CD14-positive monocyte (primary cell): Measurements from ENCODE around the gene TFEB. TPM values are rescaled to one million over a fixed set of nuclear protein-coding genes. Genes with fewer than 3 reads are reported as not detected.

Experiments used
- DNase-seq, 3 donors: peaks; one replicate each; pipeline ENCODE4 v3.0.0-alpha.2; 2011 to 2022
- H2AFZ ChIP-seq: 2 replicates; pipeline ENCODE4 v1.6.0; 2012; ENCODE audit warnings: mild to moderate bottlenecking, low read depth, low read length, inconsistent platforms; ENCODE audit not compliant: insufficient read depth, poor library complexity, severe bottlenecking
- H3K27ac ChIP-seq, 2 donors: 1 replicate in 1 of 2; 2 replicates in 1 of 2; pipeline ENCODE4 v1.5.1; 2012 to 2013; ENCODE audit warnings: low read length in 2 of 2, control low read depth in 1 of 2, inconsistent platforms in 1 of 2, low read depth in 1 of 2, mild to moderate bottlenecking in 1 of 2
- H3K27me3 ChIP-seq, 2 donors: one replicate each; pipeline versions ENCODE4 v1.6.0 to v1.6.1; 2011 to 2013; ENCODE audit warnings: low read length in 2 of 2; ENCODE audit not compliant: control insufficient read depth in 2 of 2, insufficient read depth in 2 of 2
- H3K36me3 ChIP-seq, 2 donors: replicated peaks in 1 of 2; 1 replicate in 1 of 2; 2 replicates in 1 of 2; pipeline versions ENCODE4 v1.5.1 to v1.6.1; 2012 to 2013; ENCODE audit warnings: low read length in 2 of 2, control low read depth in 1 of 2, inconsistent platforms in 1 of 2, mild to moderate bottlenecking in 1 of 2; ENCODE audit not compliant: insufficient read depth in 2 of 2, control insufficient read depth in 1 of 2
- H3K4me1 ChIP-seq, 2 donors: 1 replicate in 1 of 2; 2 replicates in 1 of 2; pipeline versions ENCODE4 v1.5.1 to v1.6.1; 2012 to 2013; ENCODE audit warnings: low read length in 2 of 2, control low read depth in 1 of 2, inconsistent platforms in 1 of 2, mild to moderate bottlenecking in 1 of 2, moderate library complexity in 1 of 2; ENCODE audit not compliant: insufficient read depth in 2 of 2, control insufficient read depth in 1 of 2
- H3K4me2 ChIP-seq: replicated peaks from 2 replicates; pipeline ENCODE3; 2012; ENCODE audit warnings: low read length, moderate library complexity, mild to moderate bottlenecking; ENCODE audit not compliant: poor library complexity, severe bottlenecking; ENCODE audit errors: extremely low read depth
- H3K4me3 ChIP-seq, 3 experiments: fragments of 200-600 bp in 1 of 3; sonication (generic) in 1 of 3; replicated peaks in 1 of 3; 1 replicate in 2 of 3; 2 replicates in 1 of 3; pipeline ENCODE4 v1.5.1; 2011 to 2013; ENCODE audit warnings: low read length in 3 of 3, mild to moderate bottlenecking in 3 of 3, control low read depth in 2 of 3, low read depth in 2 of 3, inconsistent platforms in 1 of 3, moderate library complexity in 1 of 3
- H3K79me2 ChIP-seq: 2 replicates; pipeline ENCODE4 v1.6.0; 2012; ENCODE audit warnings: mild to moderate bottlenecking, control low read depth, inconsistent platforms, low read length, moderate library complexity; ENCODE audit not compliant: insufficient read depth
- H3K9ac ChIP-seq: 2 replicates; pipeline ENCODE4 v1.6.0; 2017; ENCODE audit warnings: low read length, mild to moderate bottlenecking; ENCODE audit not compliant: insufficient read depth, poor library complexity, severe bottlenecking
- H3K9me3 ChIP-seq, 2 donors: replicated peaks in 1 of 2; 1 replicate in 1 of 2; 2 replicates in 1 of 2; pipeline versions ENCODE4 v1.5.1 to v1.6.1; 2012 to 2013; ENCODE audit warnings: low read length in 2 of 2, control low read depth in 1 of 2; ENCODE audit not compliant: control insufficient read depth in 1 of 2, insufficient read depth in 1 of 2
- H4K20me1 ChIP-seq: 2 replicates; pipeline ENCODE4 v1.6.0; 2012; ENCODE audit warnings: mild to moderate bottlenecking, low read length, control low read depth, moderate library complexity; ENCODE audit not compliant: insufficient read depth
- H3K27ac Mint-ChIP-seq, 7 donors: one replicate each; pipeline ENCODE4 v1.8.0; 2020; ENCODE audit warnings: mild to moderate bottlenecking in 7 of 7, mixed read lengths in 7 of 7, moderate library complexity in 6 of 7, inconsistent platforms in 2 of 7
- H3K27me3 Mint-ChIP-seq, 3 donors: one replicate each; pipeline ENCODE4 v1.8.0; 2021 to 2022; ENCODE audit warnings: low read depth in 3 of 3, mild to moderate bottlenecking in 3 of 3, mixed read lengths in 3 of 3, moderate library complexity in 3 of 3, inconsistent platforms in 1 of 3
- H3K36me3 Mint-ChIP-seq, 2 donors: one replicate each; pipeline ENCODE4 v1.8.0; 2020; ENCODE audit warnings: mixed read lengths in 2 of 2, inconsistent platforms in 1 of 2, mild to moderate bottlenecking in 1 of 2
- H3K4me1 Mint-ChIP-seq: one replicate; pipeline ENCODE4 v1.8.0; 2020; ENCODE audit warnings: mild to moderate bottlenecking, mixed read lengths
- H3K4me3 Mint-ChIP-seq, 2 donors: one replicate each; pipeline ENCODE4 v1.8.0; 2020; ENCODE audit warnings: mild to moderate bottlenecking in 2 of 2, mixed read lengths in 2 of 2, moderate library complexity in 1 of 2
- H3K9me3 Mint-ChIP-seq, 7 donors: one replicate each; pipeline ENCODE4 v1.8.0; 2020 to 2022; ENCODE audit warnings: mixed read lengths in 7 of 7, mild to moderate bottlenecking in 6 of 7, moderate library complexity in 6 of 7, inconsistent platforms in 2 of 7
- CTCF ChIP-seq: fragments of 200-600 bp; IDR thresholded peaks from one replicate; pipeline ENCODE4 v1.8.0; 2022; ENCODE audit warnings: antibody characterized with exemption, mild to moderate bottlenecking
- WGBS: methylation state at CpG from one replicate; pipeline ENCODE4 v1.1.5; 2013; ENCODE audit warnings: missing lambda C conversion rate; ENCODE audit not compliant: insufficient coverage; 5-methylcytosine and 5-hydroxymethylcytosine counted together
- intact Hi-C, 2 donors: fragments of 100-400 bp; cut with micrococcal nuclease; formaldehyde crosslinking; loops; one replicate each; pipeline versions ENCODE4 v1.15.0 to v1.15.1; 2023
- polyA plus RNA-seq, 3 donors: library from polyadenylated mRNA; depleted of rRNA in 1 of 3; unstranded in 2 of 3; stranded (reverse) in 1 of 3; fragments of 300-500 nt in 2 of 3; fragments of >200 nt in 1 of 3; fragmentation: Illumina TruSeq in 2 of 3; gene quantifications; 1 replicate in 2 of 3; 2 replicates in 1 of 3; pipeline ENCODE4 v1.2.3, GENCODE V29; 2012 to 2021

Gene TFEB
- polyA plus RNA-seq, 3 donors, result 42.6 to 60.0 (median 55.0) TPM

DNA sequence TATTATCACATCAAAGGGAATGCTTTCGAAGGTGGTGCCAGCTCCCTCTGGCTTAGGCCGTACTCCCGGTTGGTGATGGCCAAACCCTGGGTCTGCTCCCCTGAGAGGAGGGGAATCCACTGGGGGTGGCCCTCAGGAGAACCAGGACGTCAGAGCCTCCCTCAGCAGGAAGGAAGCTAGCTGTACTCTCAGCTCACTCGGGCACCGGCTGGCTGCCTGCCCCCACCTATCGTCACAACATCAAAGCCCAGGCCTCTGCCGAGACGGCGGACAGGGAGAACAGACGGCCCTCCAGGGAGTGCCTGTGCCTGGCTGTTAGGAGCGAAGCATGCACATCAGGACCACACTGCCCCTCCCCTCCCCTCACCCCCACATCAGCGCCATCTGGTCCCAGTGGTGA lies 20.9 kb upstream of the TFEB start:
- no peak for TF ChIP-seq CTCF
- H3K79me2 ChIP-seq, result no peaks in the 10 kb centered on the region
- intact Hi-C loops, result no loop called here
- no peaks in the 10 kb centered on the region for H4K20me1 ChIP-seq
- H3K4me1 ChIP-seq, result no peaks in the 10 kb centered on the region
- no peaks in the 10 kb centered on the region for H3K36me3 ChIP-seq
- Mint-ChIP-seq H3K4me1 (no peaks in the 10 kb centered on the region), H3K4me3 (no peak overlapping the region), H3K27ac (no peak overlapping the region), H3K27me3 (peaks cover 7% of the 10 kb centered on the region in 3 donors), H3K36me3 (no peaks in the 10 kb centered on the region), H3K9me3 (no peaks in the 10 kb centered on the region)
- H3K9ac ChIP-seq, result no peak overlapping the region
- H2AFZ ChIP-seq, result no peak overlapping the region
- no peak for DNase-seq
- H3K4me3 ChIP-seq, result no peak overlapping the region
- no peaks in the 10 kb centered on the region for H3K9me3 ChIP-seq
- H3K4me2 ChIP-seq, result no peak overlapping the region
- no peaks in the 10 kb centered on the region for H3K27me3 ChIP-seq
- 48% methylated on average over 12 of the region's 13 CpGs for WGBS
- H3K27ac ChIP-seq, result no peak overlapping the region

- Mint-ChIP-seq H3K27me3 (peaks cover 7% of the 10 kb centered on the region in 3 donors), H3K27ac (no peak overlapping the region), H3K4me3 (no peak overlapping the region), H3K36me3 (no peaks in the 10 kb centered on the region), H3K4me1 (no peaks in the 10 kb centered on the region), H3K9me3 (no peaks in the 10 kb centered on the region)
- no peaks in the 10 kb centered on the region for H3K79me2 ChIP-seq
- H3K9ac ChIP-seq, result no peak overlapping the region
- H3K27me3 ChIP-seq, result no peaks in the 10 kb centered on the region
- no peak for TF ChIP-seq CTCF
- no peak overlapping the region for H3K27ac ChIP-seq
- H2AFZ ChIP-seq, result no peak overlapping the region
- DNase-seq, result no peak
- H3K4me1 ChIP-seq, result no peaks in the 10 kb centered on the region
- H3K4me3 ChIP-seq, result no peak overlapping the region
- no peaks in the 10 kb centered on the region for H3K9me3 ChIP-seq
- no peaks in the 10 kb centered on the region for H4K20me1 ChIP-seq
- no peak overlapping the region for H3K4me2 ChIP-seq
- WGBS, result 93% methylated on average over 4 of the region's 4 CpGs
- intact Hi-C loops, result no loop called here
- no peaks in the 10 kb centered on the region for H3K36me3 ChIP-seq
Observed at GRCh38 chr6:41755895-41756294, 20.5 kb upstream of the TFEB start.
